Measurements from ENCODE around the gene PAX5. TPM values are rescaled to one million over a fixed set of nuclear protein-coding genes. Genes with fewer than 3 reads are reported as not detected.

Gene PAX5
- total RNA-seq, 1 experiment from 2014 or later = 0.39 TPM

- H3T11ph ChIP-seq (ENCODE audit: low read length) = no peak overlapping the region
Observed at GRCh38 chr9:37083654-37084053, 49.6 kb upstream of the PAX5 start.

More at GRCh38 chr9:37083654-37084053, 49.6 kb upstream of the PAX5 start:
- H3K18ac ChIP-seq (ENCODE audit: insufficient read length, low read depth, low read length) = no peak overlapping the region
- Mint-ChIP-seq H3K27ac (no peak overlapping the region), H3K36me3 (ENCODE audit: insufficient read depth in 1 of 3, low read depth in 3 of 3) (peaks cover 4 to 19% (median 17%) of the 10 kb centered on the region in 3 experiments), H3K4me1 (peaks cover 12 to 20% of the 10 kb centered on the region in 2 experiments), H3K9me3 (peaks cover 4 to 7% of the 10 kb centered on the region in 2 experiments; a peak in 3 of 5 replicates), H3K27me3 (ENCODE audit: low read depth) (peaks cover 8% of the 10 kb centered on the region), H3K4me3 (no peak overlapping the region)
- H2BK20ac ChIP-seq (ENCODE audit: low read depth, low read length, poor library complexity, severe bottlenecking) = no peak overlapping the region
- H3K9ac ChIP-seq (ENCODE audit: extremely low read depth, insufficient read length, low read length) = no peak overlapping the region
- H3K79me1 ChIP-seq (ENCODE audit: insufficient read depth, low read depth, low read length, poor library complexity, severe bottlenecking) = peaks cover 3% of the 10 kb centered on the region
- H4K5ac ChIP-seq (ENCODE audit: insufficient read length, low read depth, low read length) = no peak overlapping the region
- no peak overlapping the region for H2BK15ac ChIP-seq (ENCODE audit: low read depth, low read length)
- H2AK5ac ChIP-seq (ENCODE audit: insufficient read length, low read length) = no peak overlapping the region
- H3K23me2 ChIP-seq (ENCODE audit: insufficient read length, low read depth, low read length, poor library complexity, severe bottlenecking) = no peaks in the 10 kb centered on the region
- no peaks in the 10 kb centered on the region for H3K27me3 ChIP-seq (ENCODE audit: insufficient read depth, low read length)
- H3K4ac ChIP-seq (ENCODE audit: low read depth, low read length) = no peak overlapping the region
- H4K8ac ChIP-seq (replicated peaks; ENCODE audit: insufficient read length, low read depth, low read length) = no peak overlapping the region
- H3K4me1 ChIP-seq (ENCODE audit: insufficient read depth, low read length) = no peaks in the 10 kb centered on the region
- no peak overlapping the region for H3K23ac ChIP-seq (ENCODE audit: insufficient read length, low read depth, low read length)
- H2BK12ac ChIP-seq (ENCODE audit: insufficient read length, low read depth, low read length) = no peak overlapping the region
- H3K79me2 ChIP-seq (ENCODE audit: insufficient read depth, low read length) = peaks cover 2% of the 10 kb centered on the region; the same call in 1 of the 2 replicates
- no peak overlapping the region for H2BK120ac ChIP-seq (ENCODE audit: low read depth, low read length, poor library complexity, severe bottlenecking)
- no peak overlapping the region for H4K91ac ChIP-seq (ENCODE audit: insufficient read length, low read depth, low read length)
- H3K9me3 ChIP-seq (ENCODE audit: control insufficient read depth, low read depth, low read length) = no peaks in the 10 kb centered on the region
- H3K4me2 ChIP-seq (ENCODE audit: insufficient read depth, insufficient read length, low read length) = no peak overlapping the region
- DNase-seq = no peak
- no peak overlapping the region for H3K56ac ChIP-seq (ENCODE audit: insufficient read length, low read depth, low read length)
- no peak overlapping the region for H2BK5ac ChIP-seq (ENCODE audit: insufficient read length, low read length)
- H3K27ac ChIP-seq (ENCODE audit: insufficient read length, low read depth, low read length) = no peak overlapping the region
- H4K20me1 ChIP-seq (ENCODE audit: control insufficient read depth, insufficient read depth, insufficient read length) = no peaks in the 10 kb centered on the region
- no peak for TF ChIP-seq CTCF (conservative IDR thresholded peaks at IDR 0.05)
- H3K14ac ChIP-seq (ENCODE audit: insufficient read depth, low read length) = no peak overlapping the region
- no peak overlapping the region for H2AFZ ChIP-seq (ENCODE audit: low read length)
